NCI-H1930 (cell line): ENCODE results near the gene OSTC.

Source experiments
- DNase-seq, 2 experiments: peaks; one replicate each; lab custom pipeline; 2025; lab: John Stamatoyannopoulos, UW

OSTC gene

DNA sequence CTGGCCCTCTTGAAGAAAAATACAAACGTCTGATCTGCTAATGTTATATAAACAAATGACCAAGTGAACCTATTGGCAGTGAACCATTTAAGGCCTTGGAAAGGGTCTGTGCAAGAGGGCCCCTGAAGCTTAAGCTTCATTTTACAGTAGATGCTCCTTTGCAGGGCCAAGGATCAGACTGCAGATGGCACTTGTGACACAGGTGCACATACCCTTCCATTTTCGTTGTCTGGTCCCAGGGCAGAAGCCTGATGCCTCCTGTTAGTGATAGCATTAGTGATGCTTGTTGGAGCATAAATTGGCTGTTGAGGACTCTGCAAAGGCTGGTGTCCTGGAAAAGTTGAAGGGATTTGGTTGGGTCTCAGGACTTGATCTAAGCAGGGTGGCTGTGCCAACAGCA is 65.9 kb downstream of the OSTC start:
- no peak for DNase-seq

DNA sequence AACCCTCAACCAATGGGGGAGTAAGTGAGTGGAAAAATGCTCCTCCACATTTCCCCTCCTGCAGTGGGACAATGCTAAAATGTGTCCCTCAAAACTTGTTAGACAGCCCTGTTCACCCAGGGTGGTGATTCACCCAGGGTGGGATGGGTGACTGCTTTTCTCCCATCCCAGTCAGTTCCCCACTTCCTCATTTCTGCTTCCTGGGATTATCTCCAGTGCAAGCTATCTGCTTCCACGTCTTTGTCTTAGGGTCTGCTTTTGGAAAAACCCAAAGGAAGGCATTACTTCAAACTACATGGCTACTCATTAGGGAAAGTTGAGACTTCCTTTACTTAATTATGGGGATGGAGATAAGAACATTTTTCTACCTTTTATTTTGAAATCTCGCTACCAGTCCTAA is 67.0 kb downstream of the OSTC start:
- DNase-seq = no peak
